GM19240 (cell line): Measurements from ENCODE around the gene KCNC2.

ENCODE experiments used
- DNase-seq: peaks from one replicate; pipeline ENCODE4 v3.0.0; 2011; ENCODE audit warnings: low spot score; ENCODE audit not compliant: insufficient read length

Gene KCNC2

GRCh38 chr12:75062691-75063090, 146.9 kb downstream of the KCNC2 start:
- DNase-seq: no peak

DNA sequence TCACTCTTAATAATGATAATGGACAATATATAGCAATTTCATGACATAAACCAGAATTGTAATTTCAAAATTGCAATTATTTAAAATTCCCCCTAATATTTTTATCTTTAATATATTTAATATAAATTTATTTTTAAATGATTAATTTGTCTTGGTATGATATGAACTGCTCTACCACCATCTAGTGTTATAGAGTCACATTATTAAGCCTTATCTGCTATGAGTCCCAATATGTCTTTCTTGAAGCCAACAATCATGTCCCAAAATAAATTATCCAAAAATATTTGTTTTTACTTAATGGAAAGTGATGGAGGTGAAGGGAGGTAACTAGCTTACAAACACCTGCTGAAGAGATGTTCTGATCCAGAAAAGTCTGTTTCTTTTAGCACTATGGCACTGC, 151.4 kb downstream of the KCNC2 start:
- DNase-seq: no peak

DNA sequence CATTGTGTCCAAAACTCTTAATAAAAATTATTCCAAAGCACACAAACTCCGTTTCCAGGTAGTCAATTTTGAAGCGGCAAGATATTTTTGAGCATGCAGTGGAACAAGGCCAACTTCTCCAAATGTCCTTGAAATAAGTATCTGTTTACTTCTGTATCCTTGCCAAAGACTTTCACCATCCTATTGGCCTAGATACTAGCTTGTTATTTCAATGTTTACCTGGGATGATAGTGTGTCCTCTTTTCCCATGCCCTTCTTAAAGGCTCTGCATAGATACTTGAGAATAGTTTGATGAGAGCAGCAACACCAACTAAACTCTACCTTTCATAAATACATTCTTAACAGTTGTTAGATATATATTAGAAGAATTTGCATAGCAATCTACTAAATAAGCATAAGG, 160.9 kb downstream of the KCNC2 start:
- DNase-seq: no peak

- DNase-seq: no peak
Measured at GRCh38 chr12:75047885-75048525, 161.6 kb downstream of the KCNC2 start.

GRCh38 chr12:75042125-75042524, 167.5 kb downstream of the KCNC2 start:
- no peak for DNase-seq

DNA sequence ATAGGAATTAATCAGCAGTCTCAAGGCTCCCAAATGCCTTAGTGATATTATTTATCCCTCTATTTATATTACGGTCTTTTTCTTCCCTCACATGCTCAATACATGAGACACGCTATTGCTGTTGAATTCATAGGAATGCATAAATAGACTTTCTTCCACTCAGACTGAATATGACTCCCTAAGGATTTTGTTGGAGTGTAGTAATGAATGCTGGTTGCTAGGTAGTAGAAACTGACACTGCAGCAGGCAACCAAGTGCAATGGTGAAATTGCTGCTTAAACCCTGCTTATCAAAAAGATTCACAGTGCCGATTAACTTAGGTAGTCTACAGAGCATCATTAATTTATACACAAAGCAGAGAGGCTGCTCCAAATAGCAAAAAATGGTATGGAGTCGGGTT, 168.2 kb downstream of the KCNC2 start:
- no peak for DNase-seq

GRCh38 chr12:75020068-75020557, 189.5 kb downstream of the KCNC2 start:
- no peak for DNase-seq

DNA sequence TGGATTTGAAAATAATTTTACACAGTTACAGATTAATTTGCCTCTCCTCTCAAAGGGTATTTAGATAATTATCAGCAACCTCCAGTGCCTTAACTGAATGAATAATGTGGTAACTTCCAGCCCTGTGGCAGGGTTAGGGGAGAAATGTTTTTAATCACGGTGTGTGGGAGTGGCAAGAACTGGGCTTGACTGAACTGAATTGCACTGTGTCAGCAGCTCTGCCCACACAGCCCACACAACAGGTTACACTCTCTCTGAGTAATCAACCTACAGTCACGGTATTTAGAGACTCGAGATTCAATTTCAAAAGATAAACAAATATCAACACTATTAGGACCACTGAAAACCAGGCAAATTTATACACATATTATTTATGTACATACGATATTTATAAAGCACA, 198.5 kb downstream of the KCNC2 start:
- DNase-seq: no peak

DNA sequence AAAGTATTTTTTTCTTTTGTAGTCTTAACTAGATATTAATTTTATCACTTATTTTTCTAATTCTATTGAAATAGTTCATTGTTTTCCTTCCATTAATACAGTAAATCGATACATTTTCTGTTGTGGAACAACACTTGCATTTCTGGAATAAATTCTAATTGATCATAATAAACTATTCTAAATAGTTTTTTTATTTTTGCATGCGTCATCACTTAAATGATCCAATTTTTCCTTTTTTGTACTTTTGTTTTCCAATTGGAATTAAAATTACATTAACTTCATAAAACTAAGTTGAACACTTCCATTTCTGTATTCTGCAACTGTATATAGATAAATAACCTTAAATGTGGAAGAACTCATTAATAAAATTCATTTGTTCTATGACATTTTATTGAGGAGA, 202.5 kb downstream of the KCNC2 start:
- no peak for DNase-seq

DNA sequence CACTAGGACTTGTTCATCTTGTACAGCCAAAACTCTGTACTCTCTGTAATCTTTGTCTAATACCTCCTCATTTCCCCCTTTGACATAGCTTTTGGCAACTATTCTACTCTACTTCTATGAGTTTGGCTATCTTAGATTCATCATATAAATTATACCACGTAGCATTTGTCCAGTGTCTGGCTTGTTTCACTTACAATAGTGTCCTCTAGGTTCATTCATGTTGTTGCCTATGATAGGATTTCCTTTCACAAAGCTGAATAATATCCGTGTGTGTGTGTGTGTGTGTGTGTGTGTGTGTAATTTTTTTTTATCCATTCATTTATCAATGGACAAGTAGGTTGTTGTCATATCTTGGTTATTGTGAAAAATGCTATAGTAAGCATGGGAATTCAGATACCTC, 209.5 kb downstream of the KCNC2 start:
- no peak for DNase-seq

DNA sequence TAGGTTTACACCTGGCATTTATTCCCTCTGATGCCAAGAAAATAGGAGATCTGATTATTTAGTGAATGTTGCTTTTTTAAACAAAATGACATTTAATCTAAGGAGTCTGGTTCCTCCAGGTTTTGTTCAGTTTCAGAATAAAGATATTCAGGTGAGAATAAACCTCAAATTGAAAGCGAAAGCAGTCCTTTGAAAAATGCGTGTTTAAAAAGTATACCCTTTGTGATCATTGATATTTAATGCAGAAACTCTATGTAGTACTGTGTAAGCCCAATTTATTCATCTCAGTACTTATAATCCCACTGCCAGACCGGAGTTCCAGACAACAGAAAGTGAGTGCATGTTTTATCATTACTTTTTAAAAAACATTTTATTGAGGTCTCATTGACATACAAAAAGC, 210.2 kb downstream of the KCNC2 start:
- DNase-seq: no peak
